GM12878 (cell line): ENCODE data around the gene APOO. TPM values are rescaled to one million over a fixed set of nuclear protein-coding genes. Genes with fewer than 3 reads are reported as not detected.

Experiments used
- ATAC-seq: fragments of 200-7000 bp; cut with Tn5 transposase; 3 replicates; pipeline ENCODE4 v1.9.1; 2020; ENCODE audit warnings: mild to moderate bottlenecking, moderate library complexity
- BruUV-seq: library from RNA; stranded (reverse); fragments of 400-500 nt; replicated peaks from 2 replicates; lab custom pipeline; 2021; lab: Mats Ljungman, UMichigan
- CTCF ChIA-PET: fragments of 300-600 bp; sonication (Branson Sonifier 250); formaldehyde crosslinking; extraction: SDS; loops from one replicate; lab custom pipeline; 2021; ENCODE audit warnings: inconsistent platforms; lab: Yijun Ruan, JAX
- POLR2A ChIA-PET: fragments of 350-600 bp; formaldehyde crosslinking; extraction: SDS; loops from one replicate; lab custom pipeline; 2021; ENCODE audit warnings: inconsistent platforms; lab: Charles Lee
- RAD21 ChIA-PET: fragments of 300-600 bp; sonication (Branson Sonifier 250); formaldehyde crosslinking; loops from one replicate; lab custom pipeline; 2023; ENCODE audit warnings: antibody characterized with exemption; ENCODE audit not compliant: unreplicated experiment; lab: Charles Lee
- SMC1A ChIA-PET: fragments of 300-600 bp; sonication (Branson Sonifier 250); formaldehyde crosslinking; loops from one replicate; lab custom pipeline; 2023; ENCODE audit not compliant: unreplicated experiment, uncharacterized antibody; lab: Charles Lee
- DNase-seq: peaks from one replicate; pipeline ENCODE4 v3.0.0-alpha.2; 2011; ENCODE audit warnings: low read depth, low spot score
- FAIRE-seq: peaks from 3 replicates; lab custom pipeline; 2011; peaks lifted over from hg19 to GRCh38; lab: Jason Lieb, UNC
- H2AFZ ChIP-seq: 2 replicates; pipeline ENCODE4 v1.6.0; 2011; ENCODE audit warnings: low read depth, low read length, control low read depth; ENCODE audit not compliant: control insufficient read depth
- H3K27ac ChIP-seq: 2 replicates; pipeline ENCODE4 v1.5.1; 2011; ENCODE audit warnings: control low read depth; ENCODE audit not compliant: control insufficient read depth, insufficient read depth
- H3K27me3 ChIP-seq, 2 experiments: replicated peaks in 1 of 2; 2 replicates each; pipeline versions ENCODE4 v1.6.0 to v1.6.1; 2011; ENCODE audit warnings: low read length in 1 of 2; ENCODE audit not compliant: control insufficient read depth in 2 of 2, insufficient read depth in 2 of 2
- H3K36me3 ChIP-seq, 2 experiments: 2 replicates each; pipeline ENCODE4 v1.5.1; 2011; ENCODE audit warnings: low read length in 1 of 2; ENCODE audit not compliant: control insufficient read depth in 2 of 2, insufficient read depth in 2 of 2
- H3K4me1 ChIP-seq: 2 replicates; pipeline ENCODE4 v1.6.1; 2011; ENCODE audit warnings: mild to moderate bottlenecking, low read length, moderate library complexity, mixed read lengths; ENCODE audit not compliant: control insufficient read depth, insufficient read depth
- H3K4me2 ChIP-seq: 2 replicates; pipeline ENCODE4 v1.6.0; 2011; ENCODE audit warnings: control low read depth; ENCODE audit not compliant: control insufficient read depth, insufficient read depth
- H3K4me3 ChIP-seq: fragments of 200-600 bp; sonication (generic); 2 replicates; pipeline ENCODE4 v1.5.1; 2016
- H3K79me2 ChIP-seq: 2 replicates; pipeline ENCODE4 v1.6.0; 2011; ENCODE audit warnings: low read length; ENCODE audit not compliant: control insufficient read depth, insufficient read depth
- H3K9ac ChIP-seq: 2 replicates; pipeline ENCODE4 v1.8.0; 2011; ENCODE audit warnings: low read length, control low read depth, mixed read lengths; ENCODE audit not compliant: control insufficient read depth, insufficient read depth
- H3K9me3 ChIP-seq: replicated peaks from 3 replicates; pipeline ENCODE4 v1.5.1; 2011; ENCODE audit warnings: mild to moderate bottlenecking, low read length; ENCODE audit not compliant: control insufficient read depth, insufficient read depth
- H4K20me1 ChIP-seq: 2 replicates; pipeline ENCODE4 v1.6.0; 2011; ENCODE audit not compliant: control insufficient read depth, insufficient read depth
- ASH2L ChIP-seq: fragments of 300-600, 200-600 bp; sonication (generic); IDR thresholded peaks from 2 replicates; pipeline ENCODE4 v1.6.1; 2017; ENCODE audit warnings: low read depth, mild to moderate bottlenecking, borderline replicate concordance
- ATF7 ChIP-seq: fragments of 450-650 bp; IDR thresholded peaks from 2 replicates; pipeline ENCODE4 v1.6.1; 2016; ENCODE audit warnings: low read depth, mild to moderate bottlenecking
- BACH1 ChIP-seq: fragments of 450-650 bp; IDR thresholded peaks from 2 replicates; pipeline ENCODE4 v1.6.1; 2017; ENCODE audit warnings: mild to moderate bottlenecking, borderline replicate concordance
- CREB1 ChIP-seq: IDR thresholded peaks from 2 replicates; pipeline ENCODE4 v1.6.1; 2012; ENCODE audit warnings: low read depth, mild to moderate bottlenecking, inconsistent platforms
- E2F8 ChIP-seq: fragments of 450-650 bp; IDR thresholded peaks from 2 replicates; pipeline ENCODE4 v1.6.1; 2018; ENCODE audit warnings: mild to moderate bottlenecking, low read depth, moderate library complexity; ENCODE audit not compliant: partially characterized antibody
- EED ChIP-seq: sonication (generic); IDR thresholded peaks from 2 replicates; pipeline ENCODE4 v1.6.1; 2016; ENCODE audit warnings: antibody characterized with exemption, low read depth
- ELK1 ChIP-seq: IDR thresholded peaks from 2 replicates; pipeline ENCODE4 v1.6.1; 2012; ENCODE audit warnings: low read depth, low read length, improper control_type of control experiment
- HCFC1 ChIP-seq: fragments of 150-350 bp; IDR thresholded peaks from 2 replicates; pipeline ENCODE4 v1.6.1; 2014; ENCODE audit warnings: low read length
- MYB ChIP-seq: fragments of 150-350 bp; IDR thresholded peaks from 2 replicates; pipeline ENCODE4 v1.6.1; 2014; ENCODE audit warnings: mild to moderate bottlenecking, low read depth, low read length, borderline replicate concordance
- PML ChIP-seq: IDR thresholded peaks from 2 replicates; pipeline ENCODE4 v1.6.1; 2012; ENCODE audit warnings: low read length, inconsistent platforms
- TCF12 ChIP-seq: IDR thresholded peaks from 2 replicates; pipeline ENCODE4 v1.6.1; 2011; ENCODE audit warnings: low read depth, mild to moderate bottlenecking, low read length
- WGBS: methylation state at CpG from one replicate; pipeline ENCODE4 v1.1.6; 2016; ENCODE audit warnings: low lambda C conversion rate; ENCODE audit not compliant: insufficient replicate concordance, insufficient coverage; ENCODE audit errors: missing lambda C conversion rate; 5-methylcytosine and 5-hydroxymethylcytosine counted together
- in situ Hi-C: fragments of 300-500 bp; cut with MboI; formaldehyde crosslinking; loops from 9 replicates; pipeline ENCODE4 v1.14.3; 2018; ENCODE audit warnings: mixed read lengths
- intact Hi-C: fragments of 100-400 bp; cut with micrococcal nuclease; formaldehyde crosslinking; loops from one replicate; pipeline ENCODE4 v1.14.2; 2022; ENCODE audit not compliant: unreplicated experiment
- polyA plus RNA-seq, 11 experiments: library from polyadenylated mRNA; depleted of rRNA in 4 of 11; unstranded in 6 of 11; stranded (reverse) in 5 of 11; fragments of >200 nt; fragmentation: Nextera tagmentation in 4 of 11; fragmentation: Illumina TruSeq in 1 of 11; extraction: Ambion mirVana in 4 of 11; extraction: Trizol in 1 of 11; gene quantifications; 1 replicate in 1 of 11; 2 replicates in 10 of 11; pipeline versions ENCODE4 v1.2.1 to v1.2.3, GENCODE V29; 2011 to 2016; ENCODE audit warnings: inconsistent platforms in 2 of 11, missing spikeins in 2 of 11, low read depth in 1 of 11
- total RNA-seq, 4 experiments: library from RNA; depleted of rRNA in 3 of 4; stranded (reverse); fragments of >200 nt in 3 of 4; fragmentation: Illumina TruSeq in 1 of 4; extraction: Trizol in 1 of 4; gene quantifications; 2 replicates each; pipeline versions ENCODE4 v1.2.1 to v1.2.3, GENCODE V29; 2013 to 2021

The APOO gene
- total and polyA plus RNA-seq, 10 of the 15 experiments (the other 5 are each of a cell fraction or from before 2014, with no cell fraction given), result 20.7 to 68.7 (median 35.5) TPM

- no TSS peak for BruUV-seq
- Histone ChIP-seq H3K36me3 (no peaks in the 10 kb centered on the region), H3K79me2 (no peaks in the 10 kb centered on the region), H3K4me2 (no peak overlapping the region), H3K9ac (no peak overlapping the region), H3K4me1 (no peaks in the 10 kb centered on the region), H3K27ac (no peak overlapping the region), H3K27me3 (no peaks in the 10 kb centered on the region), H3K4me3 (no peak overlapping the region), H3K9me3 (no peaks in the 10 kb centered on the region), H4K20me1 (no peaks in the 10 kb centered on the region), H2AFZ (no peak overlapping the region)
- FAIRE-seq, result no peak
- no peak for DNase-seq
- ChIA-PET RAD21 (no interaction called here), SMC1A (interaction anchor here (0.5 to 0.6 kb wide), 2 partner anchors 100 to 641 kb away, joined by 3 read pairs; no protein-coding TSS in a partner anchor), CTCF (no interaction called here), POLR2A (no interaction called here)
- WGBS, result 54% methylated on average over 3 of the region's 3 CpGs
- in situ Hi-C loops, result no loop called here
- ATAC-seq, result no peak
- TF ChIP-seq E2F8 (no peak), ATF7 (no peak), ELK1 (no peak), PML (no peak), BACH1 (no peak), ASH2L (no peak), HCFC1 (no peak), CREB1 (no peak), EED (no peak), TCF12 (no peak), MYB (no peak)
- intact Hi-C loops, result no loop called here
Observed at GRCh38 chrX:23840674-23841073, 67.1 kb downstream of the APOO start.
